Measurements from ENCODE around the gene CCDC88C. TPM values are rescaled to one million over a fixed set of nuclear protein-coding genes. Genes with fewer than 3 reads are reported as not detected.
"Not testable (repeated sequence)": the region's sequence is repeated elsewhere in the genome, so short reads cannot be mapped to it uniquely, and the experiment has no call there.

CCDC88C gene
- total RNA-seq, 2 donors from 2014 or later, result 32.5 to 54.4 TPM

DNA sequence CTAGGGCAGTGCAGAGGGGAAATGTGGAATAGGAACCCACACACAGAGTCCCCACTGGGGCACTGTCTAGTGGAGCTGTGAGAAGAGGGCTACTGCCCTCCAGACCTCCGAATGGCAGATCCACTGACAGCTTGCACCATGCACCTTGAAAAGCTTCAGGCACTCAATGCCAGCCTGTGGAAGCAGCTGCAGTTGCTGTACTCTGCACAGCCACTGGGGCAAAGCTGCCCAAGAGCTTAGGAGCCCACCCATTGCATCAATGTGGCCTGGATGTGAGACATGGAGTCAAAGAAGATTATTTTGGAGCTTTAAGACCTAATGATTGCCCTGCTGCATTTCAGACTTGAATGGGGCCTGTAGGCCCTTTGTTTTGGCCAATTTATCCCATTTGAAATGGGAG, 21.7 kb upstream of the CCDC88C start:
- Histone ChIP-seq H3K27me3 (replicated peaks; ENCODE audit: insufficient read depth) (no peaks in the 10 kb centered on the region), H3K4me1 (replicated peaks) (no peaks in the 10 kb centered on the region), H3K4me3 (no peak overlapping the region), H3K36me3 (no peaks in the 10 kb centered on the region), H3K9me3 (no peaks in the 10 kb centered on the region), H3K27ac (no peak overlapping the region)
- TF ChIP-seq, protein P1, sequence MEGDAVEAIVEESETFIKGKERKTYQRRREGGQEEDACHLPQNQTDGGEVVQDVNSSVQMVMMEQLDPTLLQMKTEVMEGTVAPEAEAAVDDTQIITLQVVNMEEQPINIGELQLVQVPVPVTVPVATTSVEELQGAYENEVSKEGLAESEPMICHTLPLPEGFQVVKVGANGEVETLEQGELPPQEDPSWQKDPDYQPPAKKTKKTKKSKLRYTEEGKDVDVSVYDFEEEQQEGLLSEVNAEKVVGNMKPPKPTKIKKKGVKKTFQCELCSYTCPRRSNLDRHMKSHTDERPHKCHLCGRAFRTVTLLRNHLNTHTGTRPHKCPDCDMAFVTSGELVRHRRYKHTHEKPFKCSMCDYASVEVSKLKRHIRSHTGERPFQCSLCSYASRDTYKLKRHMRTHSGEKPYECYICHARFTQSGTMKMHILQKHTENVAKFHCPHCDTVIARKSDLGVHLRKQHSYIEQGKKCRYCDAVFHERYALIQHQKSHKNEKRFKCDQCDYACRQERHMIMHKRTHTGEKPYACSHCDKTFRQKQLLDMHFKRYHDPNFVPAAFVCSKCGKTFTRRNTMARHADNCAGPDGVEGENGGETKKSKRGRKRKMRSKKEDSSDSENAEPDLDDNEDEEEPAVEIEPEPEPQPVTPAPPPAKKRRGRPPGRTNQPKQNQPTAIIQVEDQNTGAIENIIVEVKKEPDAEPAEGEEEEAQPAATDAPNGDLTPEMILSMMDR (IDR thresholded peaks at IDR 0.05), result no peak
- no peak for TF ChIP-seq POLR2AphosphoS5 (IDR thresholded peaks at IDR 0.05)
- no peak for TF ChIP-seq POLR2A (IDR thresholded peaks at IDR 0.05)
- 100% methylated on average over 1 of the region's 1 CpG for WGBS
- no peak for DNase-seq (ENCODE audit: low spot score)
- intact Hi-C loops (cut with DNase I), result no loop called here

DNA sequence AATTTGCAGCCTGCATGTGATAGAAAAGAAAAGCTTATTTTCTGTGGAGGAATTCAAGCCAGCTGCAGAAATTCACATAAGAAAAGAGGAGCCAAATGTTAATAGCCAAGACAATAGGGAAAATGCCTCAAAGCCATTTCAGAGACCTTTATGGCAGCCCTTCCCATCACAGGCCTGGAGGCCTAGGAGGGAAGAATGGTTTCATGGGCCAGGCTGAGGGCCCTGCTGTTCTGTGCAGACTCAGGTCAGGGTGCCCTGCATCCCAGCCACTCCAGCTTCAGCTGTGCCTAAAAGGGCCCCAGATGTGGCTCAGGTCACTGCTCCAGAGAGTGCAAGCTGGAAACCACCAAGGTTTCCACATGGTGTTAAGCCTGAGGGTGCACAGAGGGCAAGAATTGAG, 21.2 kb upstream of the CCDC88C start:
- H3K4me3 ChIP-seq, result no peak overlapping the region
- intact Hi-C loops (cut with DNase I), result no loop called here
- TF ChIP-seq, protein P1 (IDR thresholded peaks at IDR 0.05), result no peak
- no peak for TF ChIP-seq POLR2AphosphoS5 (IDR thresholded peaks at IDR 0.05)
- TF ChIP-seq POLR2A (IDR thresholded peaks at IDR 0.05), result no peak

DNA sequence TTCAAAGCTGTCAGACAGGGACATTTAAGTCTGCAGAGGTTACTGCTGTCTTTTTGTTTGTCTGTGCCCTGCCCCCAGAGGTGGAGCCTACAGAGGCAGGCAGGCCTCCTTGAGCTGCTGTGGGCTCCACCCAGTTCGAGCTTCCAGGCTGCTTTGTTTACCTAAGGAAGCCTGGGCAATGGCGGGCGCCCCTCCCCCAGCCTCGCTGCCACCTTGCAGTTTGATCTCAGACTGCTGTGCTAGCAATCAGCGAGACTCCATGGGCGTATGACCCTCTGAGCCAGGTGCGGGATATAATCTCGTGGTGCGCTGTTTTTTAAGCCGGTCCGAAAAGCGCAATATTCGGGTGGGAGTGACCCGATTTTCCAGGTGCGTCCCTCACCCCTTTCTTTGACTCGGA, 18.6 kb upstream of the CCDC88C start:
- H3K4me3 ChIP-seq; H3K27ac ChIP-seq; H3K9me3 ChIP-seq; H3K27me3 ChIP-seq (replicated peaks; ENCODE audit: insufficient read depth); H3K36me3 ChIP-seq; intact Hi-C loops (cut with DNase I); H3K4me1 ChIP-seq (replicated peaks); DNase-seq (ENCODE audit: low spot score): not testable (repeated sequence)
- 70% methylated on average over 16 of the region's 16 CpGs for WGBS

More for the DNA sequence above, 21.2 kb upstream of the CCDC88C start:
- DNase-seq (ENCODE audit: low spot score), result no peak
- Histone ChIP-seq H3K9me3 (no peaks in the 10 kb centered on the region), H3K27me3 (replicated peaks; ENCODE audit: insufficient read depth) (no peaks in the 10 kb centered on the region), H3K4me1 (replicated peaks) (no peaks in the 10 kb centered on the region), H3K27ac (no peak overlapping the region), H3K36me3 (no peaks in the 10 kb centered on the region)

DNA sequence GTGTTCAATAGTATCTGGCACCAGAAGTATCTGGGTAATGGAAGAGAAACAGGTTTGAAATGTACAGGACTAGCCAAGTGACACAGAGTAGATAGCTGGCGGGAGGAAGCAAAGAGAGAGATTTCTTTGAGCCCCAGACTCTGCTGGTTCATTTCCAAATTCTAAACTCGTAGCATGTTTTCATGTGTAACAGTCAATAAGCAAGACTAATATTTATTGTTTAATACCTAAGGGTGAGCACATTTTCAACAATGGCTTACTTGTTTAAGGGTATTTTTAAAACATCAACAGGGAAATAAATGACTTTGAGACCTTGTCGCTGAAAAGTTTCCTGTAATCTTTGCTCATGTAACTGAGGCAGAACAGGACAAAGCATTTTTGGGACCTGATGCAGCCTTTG, 11.8 kb upstream of the CCDC88C start:
- no peak overlapping the region for H3K4me3 ChIP-seq
- no peaks in the 10 kb centered on the region for H3K36me3 ChIP-seq
- H3K27ac ChIP-seq, result no peak overlapping the region
- DNase-seq (ENCODE audit: low spot score), result no peak
- WGBS, result 52% methylated on average over 3 of the region's 3 CpGs
- no peaks in the 10 kb centered on the region for H3K9me3 ChIP-seq
- intact Hi-C loops (cut with DNase I), result no loop called here
- TF ChIP-seq, protein P1 (IDR thresholded peaks at IDR 0.05), result no peak
- TF ChIP-seq POLR2AphosphoS5 (IDR thresholded peaks at IDR 0.05), result no peak
- TF ChIP-seq POLR2A (IDR thresholded peaks at IDR 0.05), result no peak
- no peaks in the 10 kb centered on the region for H3K4me1 ChIP-seq (replicated peaks)
- no peaks in the 10 kb centered on the region for H3K27me3 ChIP-seq (replicated peaks; ENCODE audit: insufficient read depth)

DNA sequence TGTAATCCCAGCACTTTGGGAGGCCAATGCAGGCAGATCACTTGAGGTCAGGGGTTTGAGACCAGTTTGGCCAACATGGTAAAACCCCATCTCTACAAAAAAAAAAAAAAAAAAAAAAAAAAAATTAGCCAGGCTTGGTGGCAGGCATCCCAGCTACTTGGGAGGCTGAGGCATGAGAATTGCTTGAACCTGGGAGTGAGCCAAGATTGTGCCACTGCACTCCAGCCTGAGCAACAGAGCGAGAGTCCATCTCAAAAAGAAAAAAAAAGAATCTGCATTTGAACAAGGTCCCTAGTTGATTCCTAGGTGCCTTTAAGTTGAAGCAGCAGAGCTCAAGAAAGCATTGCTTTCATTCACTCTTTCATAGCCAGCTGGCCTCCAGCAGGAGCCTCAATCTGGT, 11.3 kb upstream of the CCDC88C start:
- H3K4me3 ChIP-seq; H3K27me3 ChIP-seq (replicated peaks; ENCODE audit: insufficient read depth); H3K27ac ChIP-seq; DNase-seq (ENCODE audit: low spot score); H3K9me3 ChIP-seq; H3K4me1 ChIP-seq (replicated peaks); intact Hi-C loops (cut with DNase I); H3K36me3 ChIP-seq: not testable (repeated sequence)
- 41% methylated on average over 1 of the region's 1 CpG for WGBS

DNA sequence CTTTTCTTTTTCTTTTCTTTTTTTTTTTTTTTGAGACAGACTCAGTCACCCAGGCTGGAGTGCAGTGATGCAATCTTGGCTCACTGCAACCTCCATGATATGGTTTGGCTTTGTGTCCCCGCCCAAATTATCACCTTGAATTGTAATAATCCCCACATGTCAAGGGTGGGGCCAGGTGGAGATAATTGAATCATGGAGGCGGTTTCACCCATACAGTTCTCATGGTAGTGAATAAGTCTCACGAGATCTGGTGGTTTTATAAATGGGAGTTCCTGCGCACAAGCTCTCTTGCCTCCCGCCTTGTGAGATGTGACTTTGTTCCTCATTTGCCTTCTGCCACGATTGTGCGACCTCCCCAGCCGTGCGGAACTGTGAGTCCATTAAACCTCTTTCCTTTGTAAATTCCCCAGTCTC, 7.9 kb upstream of the CCDC88C start:
- H3K4me1 ChIP-seq (replicated peaks); H3K27ac ChIP-seq; H3K27me3 ChIP-seq (replicated peaks; ENCODE audit: insufficient read depth); H3K36me3 ChIP-seq; H3K4me3 ChIP-seq; intact Hi-C loops (cut with DNase I); H3K9me3 ChIP-seq; DNase-seq (ENCODE audit: low spot score): not testable (repeated sequence)
- WGBS, result 78% methylated on average over 9 of the region's 9 CpGs

All from prostate gland (tissue), 2 donors.